ENCODE data around the gene WDFY4. TPM values are rescaled to one million over a fixed set of nuclear protein-coding genes. Genes with fewer than 3 reads are reported as not detected.

Gene WDFY4
- total RNA-seq, 2 donors from 2014 or later = not detected

DNA sequence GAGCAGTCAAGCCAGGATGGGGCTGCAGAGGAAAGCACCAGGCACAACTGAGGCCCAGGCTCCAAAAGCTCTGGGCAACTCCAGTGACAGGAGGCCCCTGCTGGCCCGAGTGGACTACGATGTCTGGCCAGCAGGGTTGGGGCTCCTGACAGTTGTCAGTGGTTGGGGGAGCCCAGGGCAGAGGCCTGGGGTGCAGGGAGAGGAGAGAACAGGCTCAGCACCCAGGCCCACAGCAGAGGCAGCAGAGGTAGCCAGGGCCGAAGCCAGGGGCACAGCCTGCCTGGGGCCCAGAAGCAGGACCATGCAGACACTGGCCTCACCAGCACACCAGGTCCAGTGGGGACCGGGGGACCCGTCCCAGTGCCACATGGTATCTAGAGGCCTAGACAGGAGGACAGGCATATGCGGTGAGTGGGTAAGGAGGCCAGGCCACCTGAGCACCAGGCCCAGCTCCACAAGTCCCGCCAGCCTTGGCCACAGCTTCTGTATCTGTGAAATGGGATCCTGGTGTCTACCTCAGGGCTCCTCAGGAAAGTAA is 301.0 kb downstream of the WDFY4 start:
- peaks cover 2% of the 10 kb centered on the region for H3K4me1 Mint-ChIP-seq
- H3K4me3 Mint-ChIP-seq = no peak overlapping the region
- TF ChIP-seq, protein P1, sequence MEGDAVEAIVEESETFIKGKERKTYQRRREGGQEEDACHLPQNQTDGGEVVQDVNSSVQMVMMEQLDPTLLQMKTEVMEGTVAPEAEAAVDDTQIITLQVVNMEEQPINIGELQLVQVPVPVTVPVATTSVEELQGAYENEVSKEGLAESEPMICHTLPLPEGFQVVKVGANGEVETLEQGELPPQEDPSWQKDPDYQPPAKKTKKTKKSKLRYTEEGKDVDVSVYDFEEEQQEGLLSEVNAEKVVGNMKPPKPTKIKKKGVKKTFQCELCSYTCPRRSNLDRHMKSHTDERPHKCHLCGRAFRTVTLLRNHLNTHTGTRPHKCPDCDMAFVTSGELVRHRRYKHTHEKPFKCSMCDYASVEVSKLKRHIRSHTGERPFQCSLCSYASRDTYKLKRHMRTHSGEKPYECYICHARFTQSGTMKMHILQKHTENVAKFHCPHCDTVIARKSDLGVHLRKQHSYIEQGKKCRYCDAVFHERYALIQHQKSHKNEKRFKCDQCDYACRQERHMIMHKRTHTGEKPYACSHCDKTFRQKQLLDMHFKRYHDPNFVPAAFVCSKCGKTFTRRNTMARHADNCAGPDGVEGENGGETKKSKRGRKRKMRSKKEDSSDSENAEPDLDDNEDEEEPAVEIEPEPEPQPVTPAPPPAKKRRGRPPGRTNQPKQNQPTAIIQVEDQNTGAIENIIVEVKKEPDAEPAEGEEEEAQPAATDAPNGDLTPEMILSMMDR (conservative IDR thresholded peaks at IDR 0.05) = no peak
- H3K9me3 Mint-ChIP-seq = no peaks in the 10 kb centered on the region
- H3K9me3 ChIP-seq (ENCODE audit: control insufficient read depth, low read length) = no peaks in the 10 kb centered on the region
- H3K9ac ChIP-seq (ENCODE audit: extremely low read depth, low read length, poor library complexity, severe bottlenecking) = no peak overlapping the region
- H3K27ac ChIP-seq (ENCODE audit: low read depth, low read length) = no peak overlapping the region
- H3K4me3 ChIP-seq (ENCODE audit: low read length) = no peak overlapping the region
- no peaks in the 10 kb centered on the region for H3K27me3 Mint-ChIP-seq (ENCODE audit: insufficient read depth)
- WGBS, 2 experiments (ENCODE audit: insufficient coverage in 1 of 2, insufficient read length in 1 of 2) = 88 to 94% methylated on average over 4 to 7 of the region's 7 CpGs
- H3K27ac Mint-ChIP-seq = no peak overlapping the region
- no peaks in the 10 kb centered on the region for H3K4me1 ChIP-seq (ENCODE audit: control insufficient read depth, insufficient read depth, low read length)
- H3K36me3 Mint-ChIP-seq (ENCODE audit: low read depth) = no peaks in the 10 kb centered on the region
- H3K27me3 ChIP-seq (ENCODE audit: control insufficient read depth, insufficient read depth, low read length, poor library complexity, severe bottlenecking) = no peaks in the 10 kb centered on the region
- DNase-seq = no peak
- H3K36me3 ChIP-seq (ENCODE audit: control insufficient read depth, insufficient read depth, low read length) = no peaks in the 10 kb centered on the region

DNA sequence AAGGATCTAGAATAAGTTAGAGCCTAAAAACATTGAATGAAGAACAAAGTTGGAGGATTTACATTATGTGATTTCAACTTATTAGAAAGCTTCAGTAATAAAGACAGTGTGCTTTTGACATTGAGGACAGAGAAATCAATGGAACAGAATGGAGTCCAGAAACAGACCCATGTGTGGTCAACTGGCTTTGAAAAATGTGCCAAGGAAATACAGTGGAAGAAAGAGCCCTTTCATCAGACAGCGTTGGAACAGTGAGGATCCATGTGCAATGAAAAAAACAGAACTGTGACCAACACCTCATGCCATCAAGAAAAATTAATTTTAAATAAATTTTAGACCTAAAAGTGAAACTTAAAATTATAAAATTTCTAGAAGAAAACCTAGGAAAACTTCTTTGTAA is 305.6 kb downstream of the WDFY4 start:
- H3K27me3 Mint-ChIP-seq (ENCODE audit: insufficient read depth) = no peaks in the 10 kb centered on the region
- no peak overlapping the region for H3K27ac ChIP-seq (ENCODE audit: low read depth, low read length)
- H3K36me3 Mint-ChIP-seq (ENCODE audit: low read depth) = no peaks in the 10 kb centered on the region
- H3K9ac ChIP-seq (ENCODE audit: extremely low read depth, low read length, poor library complexity, severe bottlenecking) = no peak overlapping the region
- no peaks in the 10 kb centered on the region for H3K9me3 Mint-ChIP-seq
- H3K27ac Mint-ChIP-seq = no peak overlapping the region
- 92% methylated on average over 1 of the region's 1 CpG; no CpG with 5 or more reads in 1 of the 2 experiments for WGBS, 2 experiments (ENCODE audit: insufficient coverage in 1 of 2, insufficient read length in 1 of 2)
- no peak overlapping the region for H3K4me3 ChIP-seq (ENCODE audit: low read length)
- no peaks in the 10 kb centered on the region for H3K27me3 ChIP-seq (ENCODE audit: control insufficient read depth, insufficient read depth, low read length, poor library complexity, severe bottlenecking)
- H3K4me3 Mint-ChIP-seq = no peak overlapping the region
- TF ChIP-seq, protein P1 (conservative IDR thresholded peaks at IDR 0.05) = no peak
- no peaks in the 10 kb centered on the region for H3K36me3 ChIP-seq (ENCODE audit: control insufficient read depth, insufficient read depth, low read length)
- no peak for DNase-seq
- no peaks in the 10 kb centered on the region for H3K4me1 ChIP-seq (ENCODE audit: control insufficient read depth, insufficient read depth, low read length)
- H3K4me1 Mint-ChIP-seq = no peaks in the 10 kb centered on the region
- H3K9me3 ChIP-seq (ENCODE audit: control insufficient read depth, low read length) = no peaks in the 10 kb centered on the region

DNA sequence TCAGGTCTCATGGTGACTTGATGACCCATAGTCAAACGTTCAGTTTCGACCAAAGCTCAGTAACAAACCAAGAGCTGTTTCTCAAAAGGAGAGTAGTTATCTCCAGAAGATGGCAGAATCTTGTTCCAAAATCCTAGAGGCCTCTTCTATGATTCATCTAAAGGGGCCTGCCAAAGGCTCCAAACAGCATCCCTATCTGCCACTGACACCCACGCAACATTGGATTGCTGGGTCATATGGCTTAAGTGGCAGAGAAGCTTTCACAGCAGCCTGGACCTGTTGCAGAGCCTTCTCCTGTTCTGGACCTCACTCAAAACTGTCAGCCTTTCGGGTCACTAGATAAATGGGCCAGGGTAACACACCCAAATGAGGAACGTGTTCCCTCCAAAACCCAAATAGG is 309.0 kb downstream of the WDFY4 start:
- DNase-seq = no peak
- Mint-ChIP-seq H3K36me3 (ENCODE audit: low read depth) (no peaks in the 10 kb centered on the region), H3K4me3 (no peak overlapping the region), H3K4me1 (no peaks in the 10 kb centered on the region), H3K9me3 (no peaks in the 10 kb centered on the region), H3K27me3 (ENCODE audit: insufficient read depth) (no peaks in the 10 kb centered on the region), H3K27ac (no peak overlapping the region)
- Histone ChIP-seq H3K9me3 (ENCODE audit: control insufficient read depth, low read length) (no peaks in the 10 kb centered on the region), H3K9ac (ENCODE audit: extremely low read depth, low read length, poor library complexity, severe bottlenecking) (no peak overlapping the region), H3K27me3 (ENCODE audit: control insufficient read depth, insufficient read depth, low read length, poor library complexity, severe bottlenecking) (no peaks in the 10 kb centered on the region), H3K4me1 (ENCODE audit: control insufficient read depth, insufficient read depth, low read length) (no peaks in the 10 kb centered on the region), H3K4me3 (ENCODE audit: low read length) (no peak overlapping the region), H3K27ac (ENCODE audit: low read depth, low read length) (no peak overlapping the region), H3K36me3 (ENCODE audit: control insufficient read depth, insufficient read depth, low read length) (no peaks in the 10 kb centered on the region)
- WGBS, 2 experiments (ENCODE audit: insufficient coverage in 1 of 2, insufficient read length in 1 of 2) = 87 to 100% methylated on average over 4 to 5 of the region's 5 CpGs
- TF ChIP-seq, protein P1 (conservative IDR thresholded peaks at IDR 0.05) = no peak

All from endodermal cell (in vitro differentiated cells).